NCI-H1092 (cell line): ENCODE results near the gene RAX.
A peak's percentile ranks its signal among the peaks of the same experiment; 100 is the strongest.

Experiments
- DNase-seq: peaks from one replicate; lab custom pipeline; 2025; lab: John Stamatoyannopoulos, UW

Gene RAX

GRCh38 chr18:59246796-59247195, 26.5 kb downstream of the RAX start:
- no peak for DNase-seq

- DNase-seq = no peak
These were observed 30.3 kb downstream of the RAX start for GRCh38 chr18:59242906-59243305.

GRCh38 chr18:59239642-59240041, 33.6 kb downstream of the RAX start:
- DNase-seq = no peak

- peak; percentile 24 for DNase-seq
These were observed 34.9 kb downstream of the RAX start for GRCh38 chr18:59238385-59238784.

- DNase-seq = no peak
These were observed 40.2 kb downstream of the RAX start for GRCh38 chr18:59233017-59233410.

- DNase-seq = no peak
These were observed 40.8 kb downstream of the RAX start for GRCh38 chr18:59232309-59233016.

GRCh38 chr18:59231877-59232276, 41.4 kb downstream of the RAX start:
- DNase-seq = no peak

GRCh38 chr18:59231114-59231513, 42.1 kb downstream of the RAX start:
- DNase-seq = no peak

GRCh38 chr18:59229701-59230443, 43.4 kb downstream of the RAX start:
- DNase-seq = no peak

GRCh38 chr18:59229191-59229590, 44.1 kb downstream of the RAX start:
- DNase-seq = no peak

GRCh38 chr18:59228351-59228750, 44.9 kb downstream of the RAX start:
- DNase-seq = no peak

- no peak for DNase-seq
These were observed 50.9 kb downstream of the RAX start for GRCh38 chr18:59222341-59222740.

- DNase-seq = peak; percentile 24
These were observed 52.2 kb downstream of the RAX start for GRCh38 chr18:59220784-59221765.

- DNase-seq = no peak
These were observed 53.0 kb downstream of the RAX start for GRCh38 chr18:59220164-59220783.

- DNase-seq = peak; percentile 87
These were observed 53.5 kb downstream of the RAX start, which contains the start of gene GRP for GRCh38 chr18:59219672-59220163. Gene GRP, plus strand, starts transcription at chr18:59220158. Its CDS starts 108 bp downstream, at chr18:59220266.

GRCh38 chr18:59218018-59218417, 55.2 kb downstream of the RAX start:
- peak; percentile 41 for DNase-seq
